ENCODE results near the gene LRP1. TPM values are rescaled to one million over a fixed set of nuclear protein-coding genes. Genes with fewer than 3 reads are reported as not detected.

LRP1 gene
- total and polyA plus RNA-seq, 2 of the 13 experiments (the other 11 are each of a cell fraction or from before 2014, with no cell fraction given) = 14.7 to 30.8 TPM

DNA sequence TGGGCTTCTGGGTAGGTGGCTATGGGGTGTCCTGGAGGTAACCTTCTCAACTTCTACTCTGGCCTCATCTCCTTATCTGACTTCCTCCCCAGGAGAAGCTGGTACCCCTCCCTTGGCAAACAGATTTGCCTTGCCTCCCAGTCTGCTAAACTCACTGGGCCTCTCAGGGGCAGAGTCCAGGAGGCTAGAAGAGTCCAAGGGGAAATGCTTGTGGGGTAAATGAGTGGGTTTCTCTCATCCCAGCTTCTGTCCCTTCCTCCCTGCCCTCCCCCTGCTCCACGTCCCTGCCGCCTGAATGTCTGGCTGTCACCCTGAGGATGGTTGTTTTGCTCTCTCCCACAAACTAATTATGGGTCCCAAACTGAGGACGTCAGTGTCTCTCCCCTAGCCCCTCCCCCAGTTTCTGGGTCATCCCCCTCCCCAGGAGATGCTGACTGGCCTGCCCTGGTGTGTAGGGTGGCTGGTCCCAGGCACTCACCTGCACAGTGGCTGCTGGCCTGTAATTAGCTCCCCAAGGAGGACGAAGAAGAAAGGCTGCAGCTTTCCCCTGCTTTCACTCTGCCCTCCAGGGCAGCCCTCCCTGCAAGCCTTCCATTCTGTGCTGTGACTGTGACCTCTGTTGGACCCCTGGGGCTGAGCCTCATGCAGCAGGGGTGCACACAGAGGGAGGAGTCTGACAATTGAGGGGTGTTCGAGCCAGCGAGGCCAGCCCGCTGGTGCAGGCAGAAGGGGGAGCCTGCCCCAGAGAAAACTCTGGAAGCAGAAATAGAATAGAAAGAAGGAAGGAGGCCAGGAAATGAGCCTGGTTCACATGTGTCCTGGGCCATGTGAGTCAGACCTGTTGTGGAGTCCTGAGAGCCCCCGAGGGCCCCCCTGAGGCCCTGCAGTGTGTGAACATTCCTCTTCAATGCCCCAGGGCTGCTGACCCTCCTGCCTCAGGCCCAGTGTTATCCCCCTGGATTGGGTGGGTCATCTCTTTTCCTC lies 19.0 kb downstream of the LRP1 start, which contains the start of gene LRP1-AS (continued):
- TF ChIP-seq, protein P1, sequence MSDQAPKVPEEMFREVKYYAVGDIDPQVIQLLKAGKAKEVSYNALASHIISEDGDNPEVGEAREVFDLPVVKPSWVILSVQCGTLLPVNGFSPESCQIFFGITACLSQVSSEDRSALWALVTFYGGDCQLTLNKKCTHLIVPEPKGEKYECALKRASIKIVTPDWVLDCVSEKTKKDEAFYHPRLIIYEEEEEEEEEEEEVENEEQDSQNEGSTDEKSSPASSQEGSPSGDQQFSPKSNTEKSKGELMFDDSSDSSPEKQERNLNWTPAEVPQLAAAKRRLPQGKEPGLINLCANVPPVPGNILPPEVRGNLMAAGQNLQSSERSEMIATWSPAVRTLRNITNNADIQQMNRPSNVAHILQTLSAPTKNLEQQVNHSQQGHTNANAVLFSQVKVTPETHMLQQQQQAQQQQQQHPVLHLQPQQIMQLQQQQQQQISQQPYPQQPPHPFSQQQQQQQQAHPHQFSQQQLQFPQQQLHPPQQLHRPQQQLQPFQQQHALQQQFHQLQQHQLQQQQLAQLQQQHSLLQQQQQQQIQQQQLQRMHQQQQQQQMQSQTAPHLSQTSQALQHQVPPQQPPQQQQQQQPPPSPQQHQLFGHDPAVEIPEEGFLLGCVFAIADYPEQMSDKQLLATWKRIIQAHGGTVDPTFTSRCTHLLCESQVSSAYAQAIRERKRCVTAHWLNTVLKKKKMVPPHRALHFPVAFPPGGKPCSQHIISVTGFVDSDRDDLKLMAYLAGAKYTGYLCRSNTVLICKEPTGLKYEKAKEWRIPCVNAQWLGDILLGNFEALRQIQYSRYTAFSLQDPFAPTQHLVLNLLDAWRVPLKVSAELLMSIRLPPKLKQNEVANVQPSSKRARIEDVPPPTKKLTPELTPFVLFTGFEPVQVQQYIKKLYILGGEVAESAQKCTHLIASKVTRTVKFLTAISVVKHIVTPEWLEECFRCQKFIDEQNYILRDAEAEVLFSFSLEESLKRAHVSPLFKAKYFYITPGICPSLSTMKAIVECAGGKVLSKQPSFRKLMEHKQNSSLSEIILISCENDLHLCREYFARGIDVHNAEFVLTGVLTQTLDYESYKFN (CRISPR knock-in tag; conservative IDR thresholded peaks at IDR 0.05) = peak; percentile 97
- TF ChIP-seq MLLT10 (CRISPR knock-in tag; IDR thresholded peaks at IDR 0.05) (no peak), MXD4 (CRISPR knock-in tag; IDR thresholded peaks at IDR 0.05) (no peak), BRD4 (CRISPR knock-in tag; IDR thresholded peaks at IDR 0.05) (no peak), MED8 (CRISPR knock-in tag; IDR thresholded peaks at IDR 0.05; ENCODE audit: insufficient replicate concordance) (no peak), MBNL3 (CRISPR knock-in tag; conservative IDR thresholded peaks at IDR 0.05) (no peak), ZNF737 (CRISPR knock-in tag; IDR thresholded peaks at IDR 0.05; ENCODE audit: borderline replicate concordance) (no peak), ZNF879 (CRISPR knock-in tag; IDR thresholded peaks at IDR 0.05) (no peak), NFKBIZ (CRISPR knock-in tag; IDR thresholded peaks at IDR 0.05) (no peak), GATA4 (IDR thresholded peaks at IDR 0.05; ENCODE audit: borderline replicate concordance, low read depth) (peak; percentile 73; the same call in 1 of the 2 replicates), ZNF83 (CRISPR knock-in tag; IDR thresholded peaks at IDR 0.05; ENCODE audit: borderline replicate concordance) (no peak), FOXK2 (IDR thresholded peaks at IDR 0.05) (no peak), ZNF775 (CRISPR knock-in tag; IDR thresholded peaks at IDR 0.05; ENCODE audit: borderline replicate concordance) (no peak), SRSF4 (IDR thresholded peaks at IDR 0.05; ENCODE audit: low read depth, low read length, poor library complexity, severe bottlenecking) (no peak), ZNF337 (CRISPR knock-in tag; IDR thresholded peaks at IDR 0.05; ENCODE audit: borderline replicate concordance, low read depth) (no peak)
- TF ChIP-seq, protein P2, sequence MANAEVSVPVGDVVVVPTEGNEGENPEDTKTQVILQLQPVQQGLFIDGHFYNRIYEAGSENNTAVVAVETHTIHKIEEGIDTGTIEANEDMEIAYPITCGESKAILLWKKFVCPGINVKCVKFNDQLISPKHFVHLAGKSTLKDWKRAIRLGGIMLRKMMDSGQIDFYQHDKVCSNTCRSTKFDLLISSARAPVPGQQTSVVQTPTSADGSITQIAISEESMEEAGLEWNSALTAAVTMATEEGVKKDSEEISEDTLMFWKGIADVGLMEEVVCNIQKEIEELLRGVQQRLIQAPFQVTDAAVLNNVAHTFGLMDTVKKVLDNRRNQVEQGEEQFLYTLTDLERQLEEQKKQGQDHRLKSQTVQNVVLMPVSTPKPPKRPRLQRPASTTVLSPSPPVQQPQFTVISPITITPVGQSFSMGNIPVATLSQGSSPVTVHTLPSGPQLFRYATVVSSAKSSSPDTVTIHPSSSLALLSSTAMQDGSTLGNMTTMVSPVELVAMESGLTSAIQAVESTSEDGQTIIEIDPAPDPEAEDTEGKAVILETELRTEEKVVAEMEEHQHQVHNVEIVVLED (CRISPR knock-in tag; IDR thresholded peaks at IDR 0.05; ENCODE audit: borderline replicate concordance) = no peak
- TF ChIP-seq, protein P3, sequence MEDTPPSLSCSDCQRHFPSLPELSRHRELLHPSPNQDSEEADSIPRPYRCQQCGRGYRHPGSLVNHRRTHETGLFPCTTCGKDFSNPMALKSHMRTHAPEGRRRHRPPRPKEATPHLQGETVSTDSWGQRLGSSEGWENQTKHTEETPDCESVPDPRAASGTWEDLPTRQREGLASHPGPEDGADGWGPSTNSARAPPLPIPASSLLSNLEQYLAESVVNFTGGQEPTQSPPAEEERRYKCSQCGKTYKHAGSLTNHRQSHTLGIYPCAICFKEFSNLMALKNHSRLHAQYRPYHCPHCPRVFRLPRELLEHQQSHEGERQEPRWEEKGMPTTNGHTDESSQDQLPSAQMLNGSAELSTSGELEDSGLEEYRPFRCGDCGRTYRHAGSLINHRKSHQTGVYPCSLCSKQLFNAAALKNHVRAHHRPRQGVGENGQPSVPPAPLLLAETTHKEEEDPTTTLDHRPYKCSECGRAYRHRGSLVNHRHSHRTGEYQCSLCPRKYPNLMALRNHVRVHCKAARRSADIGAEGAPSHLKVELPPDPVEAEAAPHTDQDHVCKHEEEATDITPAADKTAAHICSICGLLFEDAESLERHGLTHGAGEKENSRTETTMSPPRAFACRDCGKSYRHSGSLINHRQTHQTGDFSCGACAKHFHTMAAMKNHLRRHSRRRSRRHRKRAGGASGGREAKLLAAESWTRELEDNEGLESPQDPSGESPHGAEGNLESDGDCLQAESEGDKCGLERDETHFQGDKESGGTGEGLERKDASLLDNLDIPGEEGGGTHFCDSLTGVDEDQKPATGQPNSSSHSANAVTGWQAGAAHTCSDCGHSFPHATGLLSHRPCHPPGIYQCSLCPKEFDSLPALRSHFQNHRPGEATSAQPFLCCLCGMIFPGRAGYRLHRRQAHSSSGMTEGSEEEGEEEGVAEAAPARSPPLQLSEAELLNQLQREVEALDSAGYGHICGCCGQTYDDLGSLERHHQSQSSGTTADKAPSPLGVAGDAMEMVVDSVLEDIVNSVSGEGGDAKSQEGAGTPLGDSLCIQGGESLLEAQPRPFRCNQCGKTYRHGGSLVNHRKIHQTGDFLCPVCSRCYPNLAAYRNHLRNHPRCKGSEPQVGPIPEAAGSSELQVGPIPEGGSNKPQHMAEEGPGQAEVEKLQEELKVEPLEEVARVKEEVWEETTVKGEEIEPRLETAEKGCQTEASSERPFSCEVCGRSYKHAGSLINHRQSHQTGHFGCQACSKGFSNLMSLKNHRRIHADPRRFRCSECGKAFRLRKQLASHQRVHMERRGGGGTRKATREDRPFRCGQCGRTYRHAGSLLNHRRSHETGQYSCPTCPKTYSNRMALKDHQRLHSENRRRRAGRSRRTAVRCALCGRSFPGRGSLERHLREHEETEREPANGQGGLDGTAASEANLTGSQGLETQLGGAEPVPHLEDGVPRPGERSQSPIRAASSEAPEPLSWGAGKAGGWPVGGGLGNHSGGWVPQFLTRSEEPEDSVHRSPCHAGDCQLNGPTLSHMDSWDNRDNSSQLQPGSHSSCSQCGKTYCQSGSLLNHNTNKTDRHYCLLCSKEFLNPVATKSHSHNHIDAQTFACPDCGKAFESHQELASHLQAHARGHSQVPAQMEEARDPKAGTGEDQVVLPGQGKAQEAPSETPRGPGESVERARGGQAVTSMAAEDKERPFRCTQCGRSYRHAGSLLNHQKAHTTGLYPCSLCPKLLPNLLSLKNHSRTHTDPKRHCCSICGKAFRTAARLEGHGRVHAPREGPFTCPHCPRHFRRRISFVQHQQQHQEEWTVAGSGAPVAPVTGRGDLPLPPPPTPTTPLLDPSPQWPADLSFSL (CRISPR knock-in tag; IDR thresholded peaks at IDR 0.05) = no peak

Data from HepG2 (cell line).